GM19025 (cell line): Measurements from ENCODE around the gene QKI.
"Not testable (repeated sequence)": the region's sequence is repeated elsewhere in the genome, so short reads cannot be mapped to it uniquely, and the experiment has no call there.

ENCODE experiments used
- ATAC-seq: cut with Tn5 transposase; IDR thresholded peaks from one replicate; pipeline ENCODE4 v1.9.1; 2021; ENCODE audit warnings: mild to moderate bottlenecking, low read depth, moderate library complexity; ENCODE audit not compliant: unreplicated experiment

The QKI gene

GRCh38 chr6:163570579-163571231 lies 156.2 kb downstream of the QKI start:
- no peak for ATAC-seq

DNA sequence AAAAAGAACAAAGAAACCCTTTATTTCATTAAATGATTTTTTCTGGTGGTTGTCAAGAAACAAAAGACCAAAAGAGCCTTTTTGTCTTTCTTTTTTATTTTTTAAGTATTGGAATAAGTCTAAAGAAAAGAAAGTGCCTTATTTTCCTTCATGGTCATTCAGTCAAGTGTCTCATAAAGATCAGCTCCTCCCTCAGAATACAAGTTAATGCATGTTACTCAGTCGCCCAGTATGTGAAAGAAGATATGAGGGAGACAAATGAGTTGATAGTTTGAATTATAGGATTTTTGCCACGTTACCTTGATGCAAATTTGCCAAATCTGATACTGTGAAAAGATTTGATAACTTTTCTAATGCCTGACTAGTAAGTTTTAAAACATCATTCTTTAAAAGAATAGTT lies 157.2 kb downstream of the QKI start:
- ATAC-seq = no peak

- no peak for ATAC-seq
Observed at GRCh38 chr6:163572612-163573011, 158.1 kb downstream of the QKI start.

DNA sequence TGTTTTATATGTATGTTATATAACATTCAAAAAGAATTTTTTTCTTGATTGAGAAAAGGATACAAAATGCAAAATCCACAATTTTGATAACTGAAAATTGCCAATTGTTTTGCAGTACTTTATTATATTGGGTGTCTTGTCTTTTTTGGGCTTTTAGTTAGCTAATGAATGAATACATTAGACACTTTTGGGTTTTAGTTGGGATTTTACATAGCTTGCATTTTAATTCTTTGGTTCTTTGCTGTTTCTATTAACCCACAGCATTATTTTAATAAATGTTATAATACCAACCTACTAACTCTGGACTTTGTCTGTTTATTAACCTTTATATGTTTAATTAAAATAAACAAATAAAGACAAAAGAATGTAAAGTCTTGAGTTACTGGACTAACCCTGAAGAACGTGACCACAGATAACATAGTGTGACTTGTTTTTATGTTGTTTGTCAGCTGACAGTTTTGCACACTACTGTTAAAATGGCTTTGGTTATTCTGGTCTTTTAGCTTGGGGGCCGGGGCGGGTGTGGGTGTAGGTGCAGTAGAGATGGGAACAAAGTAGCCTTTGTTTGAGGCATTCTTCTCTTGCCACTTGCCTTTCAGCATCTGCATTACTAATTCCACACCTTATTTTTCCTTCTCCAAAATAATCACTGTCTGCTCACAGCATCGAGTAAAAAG lies 159.1 kb downstream of the QKI start:
- no peak for ATAC-seq

DNA sequence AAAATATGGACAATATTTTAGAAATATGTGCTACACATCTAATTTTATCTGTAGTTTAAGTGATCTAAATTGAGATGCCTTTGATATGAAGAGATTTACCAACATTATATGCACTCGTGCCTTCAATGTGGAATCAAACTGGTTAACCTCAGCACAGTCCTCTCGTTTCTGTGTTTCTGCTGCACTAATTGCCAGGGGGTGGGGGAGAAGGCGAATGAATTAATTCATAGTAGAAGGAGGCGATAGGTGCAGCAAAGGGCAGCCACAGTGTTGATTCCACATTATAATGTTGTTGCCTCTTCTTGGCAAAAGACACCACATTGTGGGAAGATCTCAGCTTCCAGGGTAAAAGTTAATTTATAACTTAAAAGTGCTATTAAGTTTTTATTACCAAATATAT lies 161.6 kb downstream of the QKI start:
- no peak for ATAC-seq

DNA sequence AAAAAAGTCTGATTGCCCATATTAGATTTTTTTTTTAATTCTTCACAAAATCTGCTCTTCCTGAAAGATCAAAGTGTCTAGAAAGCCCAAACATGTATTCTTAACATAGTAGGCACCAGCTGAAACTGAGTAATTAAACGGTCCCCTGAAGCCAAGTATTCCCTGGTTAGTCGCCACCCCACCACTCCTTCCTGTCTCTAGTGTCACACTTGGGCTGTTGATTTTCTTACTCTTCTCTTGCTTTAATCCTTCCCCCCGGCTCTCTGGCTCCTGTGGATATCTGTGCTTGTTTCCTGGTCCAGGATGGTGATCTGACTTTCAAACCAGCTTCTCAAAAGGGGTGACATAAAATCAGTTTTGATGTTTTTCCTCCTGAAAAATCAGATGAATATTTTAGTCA lies 162.9 kb downstream of the QKI start:
- ATAC-seq = no peak

- no peak for ATAC-seq
Observed at GRCh38 chr6:163579111-163579879, 164.8 kb downstream of the QKI start.

DNA sequence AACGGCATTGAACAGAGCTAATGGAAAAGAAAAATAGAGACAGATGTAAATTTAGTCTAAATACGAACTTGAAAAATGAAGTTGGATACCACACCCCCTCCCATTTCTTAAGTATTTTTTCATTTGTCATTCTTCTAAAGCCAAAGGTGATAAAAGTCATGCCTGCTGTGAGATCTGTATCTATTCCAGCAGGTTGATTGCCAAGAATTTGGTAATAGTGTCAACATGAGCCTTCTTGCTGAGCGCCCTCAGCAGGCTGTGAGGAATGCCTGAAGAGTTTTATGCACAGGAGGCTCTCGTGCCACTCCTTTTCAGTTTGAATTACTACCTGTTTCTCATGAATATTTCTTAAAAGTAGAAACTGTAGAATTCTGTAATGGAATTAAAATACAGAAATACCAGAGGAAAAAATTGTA lies 165.4 kb downstream of the QKI start:
- ATAC-seq = no peak

DNA sequence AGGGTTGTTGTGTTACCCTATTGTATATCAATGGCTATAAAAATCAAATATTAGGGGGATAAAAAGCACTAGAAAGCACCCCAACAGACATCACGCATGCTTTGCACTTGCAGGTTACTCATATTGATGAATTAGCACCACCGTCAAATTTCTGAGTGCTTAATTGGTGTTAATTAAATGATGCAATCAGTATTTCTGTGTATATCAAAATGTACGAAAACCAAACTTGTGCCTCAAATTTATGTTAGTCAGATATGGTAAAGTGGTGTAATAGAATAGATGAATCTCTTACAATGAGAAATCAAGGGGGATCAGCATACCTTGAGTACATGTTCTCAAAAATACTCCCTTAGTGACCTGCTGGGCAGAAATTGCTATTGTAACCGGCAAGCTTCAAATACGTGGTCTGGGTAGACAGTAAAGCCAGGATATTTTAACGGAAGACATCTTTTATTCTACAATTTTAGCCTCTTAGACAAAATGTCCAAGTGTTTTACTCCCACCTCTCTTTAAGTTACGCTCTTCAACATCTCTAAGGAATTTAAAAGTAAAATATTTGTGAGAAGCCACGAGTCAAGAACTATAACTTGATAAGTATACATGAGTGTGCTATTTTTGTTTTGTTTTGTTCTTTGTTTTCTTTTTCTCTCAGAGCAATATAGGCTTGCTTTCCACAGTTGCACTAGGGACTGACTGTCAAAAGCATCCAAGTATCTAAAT lies 166.0 kb downstream of the QKI start:
- no peak for ATAC-seq

DNA sequence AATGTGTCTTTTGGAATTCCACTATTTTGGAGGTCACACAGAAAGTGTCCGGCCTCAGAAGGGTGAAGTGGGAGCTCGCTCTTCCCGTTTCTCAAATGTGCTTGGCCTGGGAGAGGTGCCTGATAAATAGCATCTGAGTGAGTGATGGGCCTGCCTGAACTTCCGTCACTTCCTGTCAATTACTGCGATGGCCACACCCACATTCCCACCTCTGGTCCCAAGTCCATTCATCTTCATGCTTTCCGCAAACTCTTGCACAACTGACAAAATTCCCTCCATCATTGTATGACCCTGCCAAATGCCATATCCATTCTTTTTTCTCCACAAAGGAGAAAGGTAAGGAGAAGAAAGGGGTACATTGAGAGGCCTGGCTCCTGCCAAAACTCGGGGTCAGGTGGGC lies 169.0 kb downstream of the QKI start:
- no peak for ATAC-seq

- no peak for ATAC-seq
Observed at GRCh38 chr6:163585932-163586437, 171.5 kb downstream of the QKI start.

DNA sequence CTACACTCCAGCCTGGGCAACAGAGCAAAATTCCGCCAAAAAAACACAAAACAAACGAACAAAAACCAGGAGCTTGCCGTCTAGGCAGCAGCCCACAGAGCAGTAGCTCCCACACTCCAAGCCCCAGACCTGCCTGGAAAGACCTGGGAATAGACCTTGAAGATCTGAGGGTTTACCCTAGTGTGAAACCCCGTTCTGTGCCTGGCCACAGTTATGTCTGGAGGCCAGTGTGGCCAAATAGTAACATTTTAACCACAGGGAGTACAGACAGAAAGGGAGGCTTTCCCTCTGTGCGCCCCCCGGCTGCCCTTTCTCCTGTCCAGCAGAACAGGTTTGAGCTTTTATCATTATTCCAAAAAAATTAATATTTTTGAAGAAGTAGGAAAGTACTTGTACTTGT lies 172.4 kb downstream of the QKI start:
- no peak for ATAC-seq

GRCh38 chr6:163588220-163588919 lies 173.9 kb downstream of the QKI start:
- ATAC-seq = no peak

- ATAC-seq = no peak
Observed at GRCh38 chr6:163589387-163589786, 174.9 kb downstream of the QKI start.

DNA sequence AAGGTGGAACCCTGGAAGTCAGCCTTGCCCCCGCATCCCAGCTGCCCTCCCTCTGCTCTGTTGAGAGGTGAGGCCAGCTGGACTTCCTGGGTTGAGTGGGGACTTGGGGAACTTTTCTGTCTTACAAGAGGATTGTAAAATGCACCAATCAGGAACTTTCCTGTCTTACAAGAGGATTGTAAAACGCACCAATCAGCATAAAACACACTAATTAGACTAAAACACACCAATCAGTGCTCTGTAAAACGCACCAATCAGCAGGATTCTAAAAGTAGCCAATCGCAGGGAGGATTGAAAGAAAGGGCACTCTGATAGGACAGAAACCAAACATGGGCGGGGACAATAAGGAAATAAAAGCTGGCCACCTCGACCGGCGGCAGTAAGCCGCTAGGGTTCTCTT lies 175.6 kb downstream of the QKI start:
- ATAC-seq = not testable (repeated sequence)

DNA sequence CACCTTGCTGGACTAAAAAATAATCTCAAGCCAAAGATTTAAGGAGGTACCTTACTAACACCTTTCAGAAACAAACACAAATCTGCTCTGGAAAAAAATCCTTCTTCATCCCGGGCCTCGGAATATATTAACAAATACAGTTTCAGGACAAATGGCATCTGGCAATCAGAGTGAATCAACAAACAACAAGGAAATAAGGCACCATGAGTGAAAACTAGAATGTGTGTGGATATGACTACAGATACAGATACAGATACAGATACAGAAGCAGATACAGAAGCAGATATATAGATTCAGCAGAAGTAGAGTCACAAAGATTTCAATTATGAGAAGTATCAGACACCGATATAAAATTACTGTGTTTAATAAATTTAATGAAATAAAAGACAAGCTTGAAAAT lies 178.4 kb downstream of the QKI start:
- no peak for ATAC-seq

- no peak for ATAC-seq
Observed at GRCh38 chr6:163596174-163596573, 181.7 kb downstream of the QKI start.

- ATAC-seq = no peak
Observed at GRCh38 chr6:163599136-163599535, 184.6 kb downstream of the QKI start.

GRCh38 chr6:163599684-163600083 lies 185.2 kb downstream of the QKI start:
- ATAC-seq = no peak

DNA sequence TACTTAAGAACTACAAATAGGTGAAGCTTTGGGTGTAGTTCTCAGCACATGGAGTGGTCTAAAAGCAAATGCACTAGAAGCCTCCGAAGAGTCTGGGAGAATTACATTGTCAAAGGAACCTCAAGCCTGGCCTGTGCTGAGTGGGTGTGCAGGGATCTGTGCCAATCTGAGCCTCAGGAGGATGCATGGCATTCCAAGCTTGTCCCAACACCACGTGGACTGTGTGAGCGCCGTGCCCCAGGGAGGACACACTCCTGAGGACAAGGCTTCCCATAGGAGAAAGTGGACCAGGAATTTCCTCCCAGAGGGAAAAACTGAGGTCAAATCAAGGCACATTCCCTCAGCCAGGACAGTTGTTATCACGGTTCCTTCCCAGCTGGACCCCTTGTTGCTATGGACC lies 185.8 kb downstream of the QKI start:
- no peak for ATAC-seq
